Spleen (tissue), 7 donors: Measurements from ENCODE around the gene MYLK.

ENCODE experiments used
- POLR2A ChIP-seq, 3 donors: fragments of 450-650 bp; IDR thresholded peaks; one replicate each; pipeline ENCODE4 v1.5.1; 2017; ENCODE audit warnings: antibody characterized with exemption in 3 of 3, mild to moderate bottlenecking in 1 of 3
- TF ChIP-seq, protein P1 (sequence below), 11 experiments: fragments of 200-600 bp in 7 of 11; fragments of 450-650 bp in 4 of 11; sonication (generic) in 4 of 11; IDR thresholded peaks in 8 of 11; conservative IDR thresholded peaks in 3 of 11; 1 replicate in 7 of 11; 2 replicates in 4 of 11; pipeline versions ENCODE4 v1.4.0 to v1.8.0; 2016 to 2021; ENCODE audit warnings: antibody characterized with exemption in 11 of 11, inconsistent platforms in 4 of 11, mild to moderate bottlenecking in 1 of 11
- donor health status: DM: no; HTN: no; CAD: no; lungs with moderate emphysema.
- donor health status: DM: no; HTN: no; CAD: no.
- donor health status: DM: no; HTN: no; CAD: no.

DNA sequence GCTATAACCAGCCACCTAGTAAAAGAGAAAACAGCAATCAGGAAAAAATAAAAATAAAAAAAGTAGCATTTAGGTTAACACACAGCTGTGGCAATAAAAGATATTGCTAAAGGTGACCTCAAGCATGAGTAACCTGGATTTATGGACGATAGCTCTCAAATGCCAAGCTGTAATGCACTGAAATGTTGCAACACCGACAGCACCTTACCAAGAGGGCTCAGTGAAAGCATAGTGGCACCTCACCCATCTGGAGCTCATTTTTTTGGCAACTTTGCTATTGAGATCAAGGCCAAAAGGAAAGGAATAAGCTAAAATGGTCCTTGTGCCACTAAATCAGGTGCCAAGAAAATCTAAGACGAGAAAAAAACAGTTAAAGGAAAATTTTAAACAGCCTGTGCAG lies 301.8 kb downstream of the MYLK start:
- TF ChIP-seq, protein P1, sequence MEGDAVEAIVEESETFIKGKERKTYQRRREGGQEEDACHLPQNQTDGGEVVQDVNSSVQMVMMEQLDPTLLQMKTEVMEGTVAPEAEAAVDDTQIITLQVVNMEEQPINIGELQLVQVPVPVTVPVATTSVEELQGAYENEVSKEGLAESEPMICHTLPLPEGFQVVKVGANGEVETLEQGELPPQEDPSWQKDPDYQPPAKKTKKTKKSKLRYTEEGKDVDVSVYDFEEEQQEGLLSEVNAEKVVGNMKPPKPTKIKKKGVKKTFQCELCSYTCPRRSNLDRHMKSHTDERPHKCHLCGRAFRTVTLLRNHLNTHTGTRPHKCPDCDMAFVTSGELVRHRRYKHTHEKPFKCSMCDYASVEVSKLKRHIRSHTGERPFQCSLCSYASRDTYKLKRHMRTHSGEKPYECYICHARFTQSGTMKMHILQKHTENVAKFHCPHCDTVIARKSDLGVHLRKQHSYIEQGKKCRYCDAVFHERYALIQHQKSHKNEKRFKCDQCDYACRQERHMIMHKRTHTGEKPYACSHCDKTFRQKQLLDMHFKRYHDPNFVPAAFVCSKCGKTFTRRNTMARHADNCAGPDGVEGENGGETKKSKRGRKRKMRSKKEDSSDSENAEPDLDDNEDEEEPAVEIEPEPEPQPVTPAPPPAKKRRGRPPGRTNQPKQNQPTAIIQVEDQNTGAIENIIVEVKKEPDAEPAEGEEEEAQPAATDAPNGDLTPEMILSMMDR (IDR thresholded peaks at IDR 0.05 in 8 of 11, conservative IDR thresholded peaks at IDR 0.05 in 3 of 11), result no peak
- no peak for TF ChIP-seq POLR2A (IDR thresholded peaks at IDR 0.05)
